CD4-positive, CD25-positive, alpha-beta regulatory T cell (primary cell): ENCODE data around the gene TMPRSS6. TPM values are rescaled to one million over a fixed set of nuclear protein-coding genes. Genes with fewer than 3 reads are reported as not detected.

Source experiments
- ATAC-seq, 2 donors: fragments of 150-1000 bp; cut with Tn5 transposase; one replicate each; pipeline ENCODE4 v1.10.0; 2021; ENCODE audit warnings: low read depth in 2 of 2, moderate number of reproducible peaks in 2 of 2, moderate library complexity in 1 of 2
- DNase-seq, 3 donors: peaks; one replicate each; pipeline versions ENCODE4 v3.0.0 to v3.0.0-alpha.2; 2012 to 2022; ENCODE audit warnings: mixed read lengths in 1 of 3
- H3K27ac ChIP-seq: one replicate; pipeline ENCODE4 v1.7.0; 2013; ENCODE audit warnings: mild to moderate bottlenecking, low read length; ENCODE audit not compliant: insufficient read depth, poor library complexity, severe bottlenecking
- H3K27me3 ChIP-seq: one replicate; pipeline ENCODE4 v1.7.0; 2013; ENCODE audit warnings: low read length; ENCODE audit not compliant: control insufficient read depth, insufficient read depth
- H3K36me3 ChIP-seq: one replicate; pipeline ENCODE4 v1.7.0; 2013; ENCODE audit warnings: mild to moderate bottlenecking, low read length, moderate library complexity; ENCODE audit not compliant: control insufficient read depth, insufficient read depth
- H3K4me1 ChIP-seq: 2 replicates; pipeline ENCODE4 v1.7.0; 2013; ENCODE audit warnings: mild to moderate bottlenecking, low read length; ENCODE audit not compliant: insufficient read depth, control insufficient read depth, poor library complexity, severe bottlenecking
- H3K4me3 ChIP-seq: one replicate; pipeline ENCODE4 v1.7.0; 2013; ENCODE audit warnings: low read depth, mild to moderate bottlenecking, low read length, moderate library complexity
- H3K9me3 ChIP-seq, 2 experiments: 1 replicate in 1 of 2; 2 replicates in 1 of 2; pipeline ENCODE4 v1.7.0; 2013; ENCODE audit warnings: low read length in 2 of 2, mild to moderate bottlenecking in 1 of 2, moderate library complexity in 1 of 2; ENCODE audit not compliant: control insufficient read depth in 2 of 2
- H3K27ac Mint-ChIP-seq, 3 donors: one replicate each; pipeline ENCODE4 v1.8.0; 2020 to 2022; ENCODE audit warnings: mild to moderate bottlenecking in 3 of 3, mixed read lengths in 3 of 3, moderate library complexity in 2 of 3
- H3K27me3 Mint-ChIP-seq: one replicate; pipeline ENCODE4 v1.8.0; 2022; ENCODE audit warnings: mild to moderate bottlenecking, mixed read lengths
- H3K36me3 Mint-ChIP-seq: one replicate; pipeline ENCODE4 v1.8.0; 2020; ENCODE audit warnings: mixed read lengths
- H3K4me1 Mint-ChIP-seq, 4 donors: one replicate each; pipeline ENCODE4 v1.8.0; 2020 to 2022; ENCODE audit warnings: mixed read lengths in 4 of 4, mild to moderate bottlenecking in 1 of 4
- H3K4me3 Mint-ChIP-seq, 4 donors: one replicate each; pipeline ENCODE4 v1.8.0; 2020 to 2022; ENCODE audit warnings: mild to moderate bottlenecking in 4 of 4, mixed read lengths in 4 of 4, moderate library complexity in 3 of 4
- H3K9me3 Mint-ChIP-seq, 7 donors: one replicate each; pipeline ENCODE4 v1.8.0; 2020 to 2022; ENCODE audit warnings: mixed read lengths in 7 of 7, mild to moderate bottlenecking in 3 of 7, moderate library complexity in 2 of 7
- polyA plus RNA-seq, 4 donors: library from polyadenylated mRNA; unstranded; fragments of 300-500 nt; fragmentation: Illumina TruSeq; gene quantifications; one replicate each; pipeline ENCODE4 v1.2.3, GENCODE V29; 2021
- total RNA-seq: library from RNA; stranded (reverse); gene quantifications from one replicate; pipeline ENCODE4 v1.2.3, GENCODE V29; 2022

The TMPRSS6 gene
- total and polyA plus RNA-seq, 5 donors from 2014 or later: 0.10 to 1.5 (median 0.17) TPM

DNA sequence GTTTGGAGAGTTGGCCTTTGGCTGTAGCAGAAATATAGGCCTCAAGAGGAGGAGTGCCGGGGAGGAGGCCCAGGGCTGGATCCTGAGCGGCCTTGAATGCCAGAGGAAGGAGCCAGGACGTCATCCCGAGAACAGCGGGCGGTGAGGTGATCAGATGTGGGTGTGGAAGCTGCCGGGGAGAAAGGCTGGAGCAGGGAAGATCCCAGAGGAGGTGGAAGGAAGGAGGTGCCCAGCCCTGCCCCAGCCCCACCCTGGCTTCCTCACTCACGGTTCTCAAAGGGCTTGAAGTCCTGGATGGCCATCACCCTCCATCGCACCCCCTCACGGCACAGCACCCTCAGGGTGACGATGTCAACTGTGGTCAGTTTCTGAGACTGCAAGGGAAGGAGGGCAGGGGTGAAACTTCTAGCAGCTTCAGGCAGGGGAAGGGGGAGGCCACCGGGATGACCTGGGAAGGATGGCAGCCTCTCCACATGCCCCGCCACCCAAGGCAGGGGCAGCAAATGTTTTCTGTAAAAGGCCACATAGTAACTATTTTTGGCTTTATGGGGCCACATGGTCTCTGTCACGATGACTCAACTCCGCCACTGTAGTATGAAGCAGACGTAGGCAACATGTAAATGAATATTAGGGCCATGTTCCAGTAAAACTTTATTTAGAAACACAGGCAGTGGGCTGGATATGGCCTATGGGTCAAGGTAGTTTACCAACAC is 29.5 kb upstream of the TMPRSS6 start:
- no peaks in the 10 kb centered on the region for H3K9me3 Mint-ChIP-seq
- peaks cover 6% of the 10 kb centered on the region for H3K27me3 Mint-ChIP-seq
- DNase-seq: no peak
- Histone ChIP-seq H3K9me3 (no peaks in the 10 kb centered on the region), H3K27me3 (no peaks in the 10 kb centered on the region), H3K27ac (peak overlapping the region; percentile 59), H3K36me3 (peaks cover 96% of the 10 kb centered on the region), H3K4me1 (peaks cover 36% of the 10 kb centered on the region), H3K4me3 (no peak overlapping the region)
- peak overlapping the region in 1 of 4 donors; percentile 77 for H3K4me3 Mint-ChIP-seq
- peaks cover 52% of the 10 kb centered on the region for H3K36me3 Mint-ChIP-seq
- no peak for ATAC-seq
- H3K4me1 Mint-ChIP-seq: peaks cover 0 to 68% (median 27%) of the 10 kb centered on the region in 4 donors
- H3K27ac Mint-ChIP-seq: peak overlapping the region; percentile 89 to 99 (median 94)

DNA sequence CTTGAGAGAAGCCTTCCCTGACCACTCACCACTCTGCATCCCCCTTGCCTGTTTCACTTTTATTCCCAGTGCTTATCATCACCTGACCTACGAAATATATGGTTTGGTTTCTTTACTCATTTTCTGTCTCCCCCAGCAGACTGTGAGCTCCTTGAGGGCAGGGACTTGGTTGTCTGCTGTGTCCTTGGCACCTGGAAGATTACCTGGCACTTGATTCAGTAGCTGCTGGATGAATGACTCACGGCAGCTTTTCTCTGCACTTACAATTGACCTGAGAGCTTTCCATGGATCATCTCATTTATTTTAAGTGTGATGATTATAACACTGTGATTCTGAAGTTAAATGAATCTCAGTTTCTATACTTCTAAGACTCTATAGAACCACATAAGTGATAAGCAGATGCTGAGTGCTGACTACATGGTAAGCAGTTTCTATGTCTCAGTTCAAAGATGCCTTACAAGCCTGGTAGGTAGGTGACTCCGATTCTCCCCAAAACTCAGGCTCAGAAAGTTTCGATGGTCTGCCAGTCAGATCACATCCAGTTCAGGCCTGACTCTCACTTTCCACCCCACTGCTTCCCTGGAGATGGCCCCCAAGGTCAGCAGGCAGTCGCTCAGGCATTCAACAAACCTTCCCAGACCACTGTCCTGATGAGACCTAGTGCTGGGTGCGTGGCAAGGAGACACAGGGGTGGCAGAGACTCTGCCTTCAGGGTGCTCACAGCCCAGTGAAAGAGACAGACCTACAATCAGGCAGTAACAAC is 28.6 kb upstream of the TMPRSS6 start:
- H3K4me1 ChIP-seq: peaks cover 28% of the 10 kb centered on the region
- no peaks in the 10 kb centered on the region for H3K27me3 Mint-ChIP-seq
- peak overlapping the region; percentile 59 for H3K27ac ChIP-seq
- H3K27me3 ChIP-seq: no peaks in the 10 kb centered on the region
- H3K4me1 Mint-ChIP-seq: peaks cover 0 to 62% (median 20%) of the 10 kb centered on the region in 4 donors
- peaks cover 46% of the 10 kb centered on the region for H3K36me3 Mint-ChIP-seq
- peak overlapping the region; percentile 89 to 99 (median 94) for H3K27ac Mint-ChIP-seq
- ATAC-seq: no peak
- peaks cover 96% of the 10 kb centered on the region for H3K36me3 ChIP-seq
- DNase-seq: no peak
- H3K9me3 ChIP-seq: no peaks in the 10 kb centered on the region
- no peaks in the 10 kb centered on the region for H3K9me3 Mint-ChIP-seq
- no peak overlapping the region for H3K4me3 ChIP-seq
- peak overlapping the region in 2 of 4 donors; percentile 53 to 77 for H3K4me3 Mint-ChIP-seq

DNA sequence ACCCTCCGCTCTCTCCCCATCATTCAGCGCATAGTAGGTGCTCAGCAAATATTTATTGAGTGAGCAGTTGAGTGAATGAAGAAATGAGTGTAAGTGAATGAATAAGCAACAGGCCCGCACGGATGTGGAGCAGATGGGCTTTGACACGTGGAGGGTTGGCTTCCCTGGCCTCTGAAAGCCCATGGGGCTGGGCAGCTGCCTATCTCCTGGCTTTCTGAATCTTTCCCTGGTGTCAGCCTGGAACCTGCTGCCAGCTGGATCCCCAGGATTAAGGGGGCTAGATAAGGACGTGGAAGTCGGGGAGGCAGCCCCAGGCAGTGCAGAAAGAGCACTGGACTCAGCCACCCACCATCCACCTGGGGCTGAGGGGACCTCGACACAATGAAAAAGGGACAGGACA is 27.6 kb upstream of the TMPRSS6 start:
- ATAC-seq (no peak), DNase-seq (no peak)
- no peaks in the 10 kb centered on the region for H3K27me3 ChIP-seq
- peaks cover 96% of the 10 kb centered on the region for H3K36me3 ChIP-seq
- H3K27ac Mint-ChIP-seq: peak overlapping the region; percentile 72 to 85 (median 84)
- no peaks in the 10 kb centered on the region for H3K9me3 Mint-ChIP-seq
- H3K4me3 Mint-ChIP-seq: no peak overlapping the region
- H3K4me1 ChIP-seq: peaks cover 18% of the 10 kb centered on the region
- no peaks in the 10 kb centered on the region for H3K9me3 ChIP-seq
- peak overlapping the region; percentile 55 for H3K27ac ChIP-seq
- H3K4me1 Mint-ChIP-seq: peaks cover 0 to 60% (median 19%) of the 10 kb centered on the region in 4 donors
- H3K4me3 ChIP-seq: no peak overlapping the region
- H3K27me3 Mint-ChIP-seq: no peaks in the 10 kb centered on the region
- H3K36me3 Mint-ChIP-seq: peaks cover 53% of the 10 kb centered on the region

DNA sequence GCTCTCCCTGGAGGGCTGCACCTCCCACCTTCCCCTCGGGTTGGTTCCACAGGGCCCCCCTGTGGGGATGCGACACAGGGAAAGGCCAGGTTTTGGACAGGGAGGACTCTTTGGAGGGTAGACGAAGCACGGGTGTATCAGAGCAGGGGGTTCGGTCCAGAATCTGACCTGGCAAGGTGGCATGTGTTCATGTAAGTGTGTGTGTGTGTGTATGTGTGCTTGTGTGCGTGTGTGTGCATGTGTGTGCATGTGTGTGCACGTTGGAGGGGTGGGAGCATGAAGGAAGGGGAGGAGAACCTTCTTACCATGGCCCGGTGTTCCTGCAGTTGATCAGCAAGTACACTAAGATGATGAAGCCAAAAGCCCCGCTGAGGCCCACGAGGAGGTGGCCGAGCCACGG is 25.5 kb upstream of the TMPRSS6 start:
- ATAC-seq (no peak), DNase-seq (no peak)
- H3K4me3 ChIP-seq: no peak overlapping the region
- Mint-ChIP-seq H3K27me3 (no peaks in the 10 kb centered on the region), H3K27ac (peak overlapping the region in 2 of 3 donors; percentile 20 to 79), H3K9me3 (no peaks in the 10 kb centered on the region), H3K4me3 (peak overlapping the region in 1 of 4 donors; percentile 15), H3K4me1 (peaks cover 0 to 55% (median 18%) of the 10 kb centered on the region in 4 donors), H3K36me3 (peaks cover 52% of the 10 kb centered on the region)
- H3K9me3 ChIP-seq: no peaks in the 10 kb centered on the region
- H3K27me3 ChIP-seq: no peaks in the 10 kb centered on the region
- peaks cover 8% of the 10 kb centered on the region for H3K4me1 ChIP-seq
- peaks cover 96% of the 10 kb centered on the region for H3K36me3 ChIP-seq
- H3K27ac ChIP-seq: peak overlapping the region; percentile 33

DNA sequence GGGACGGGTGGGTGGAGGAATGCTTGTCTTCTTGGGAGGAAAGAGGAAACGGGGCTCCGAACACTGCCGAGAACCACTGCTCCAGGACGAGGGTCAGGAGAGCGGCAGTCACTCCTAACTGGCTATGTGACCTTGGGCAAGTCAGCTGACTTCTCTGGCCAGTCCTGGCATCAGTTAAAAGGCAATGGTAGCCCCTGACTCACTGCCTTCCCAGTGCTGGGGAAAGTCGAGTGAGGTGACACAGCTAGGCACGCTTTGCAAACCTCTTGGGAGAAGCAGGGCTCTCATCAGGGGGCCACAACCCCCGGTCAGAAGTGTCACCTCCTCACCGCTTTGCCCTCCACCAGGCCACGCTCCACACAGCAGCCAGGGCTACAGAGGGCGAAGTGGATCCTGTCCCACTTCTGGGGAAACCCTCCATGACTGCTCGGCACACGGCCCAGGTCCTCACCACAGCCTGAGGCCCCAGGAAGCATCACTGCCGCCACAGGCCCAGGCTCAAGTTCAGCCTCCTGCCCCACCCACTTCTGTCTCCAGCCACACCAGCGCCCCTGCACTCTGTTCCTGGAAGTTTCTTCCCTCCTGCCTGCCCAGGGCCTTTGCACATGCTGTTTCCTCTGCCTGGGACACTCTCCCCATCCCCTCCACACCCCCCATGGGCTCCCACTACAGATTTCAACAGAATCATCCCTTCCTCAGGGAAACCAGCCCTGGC is 23.9 kb upstream of the TMPRSS6 start:
- peaks cover 94% of the 10 kb centered on the region for H3K36me3 ChIP-seq
- no peak overlapping the region for H3K4me3 ChIP-seq
- DNase-seq: no peak
- Mint-ChIP-seq H3K4me1 (peaks cover 0 to 45% (median 16%) of the 10 kb centered on the region in 4 donors), H3K36me3 (peaks cover 43% of the 10 kb centered on the region), H3K27ac (peak overlapping the region; percentile 63 to 89 (median 75)), H3K27me3 (no peaks in the 10 kb centered on the region), H3K4me3 (peak overlapping the region in 1 of 4 donors; percentile 43), H3K9me3 (no peaks in the 10 kb centered on the region)
- no peak for ATAC-seq
- no peaks in the 10 kb centered on the region for H3K9me3 ChIP-seq
- H3K27me3 ChIP-seq: no peaks in the 10 kb centered on the region
- H3K4me1 ChIP-seq: no peaks in the 10 kb centered on the region
- peak overlapping the region; percentile 35 for H3K27ac ChIP-seq

DNA sequence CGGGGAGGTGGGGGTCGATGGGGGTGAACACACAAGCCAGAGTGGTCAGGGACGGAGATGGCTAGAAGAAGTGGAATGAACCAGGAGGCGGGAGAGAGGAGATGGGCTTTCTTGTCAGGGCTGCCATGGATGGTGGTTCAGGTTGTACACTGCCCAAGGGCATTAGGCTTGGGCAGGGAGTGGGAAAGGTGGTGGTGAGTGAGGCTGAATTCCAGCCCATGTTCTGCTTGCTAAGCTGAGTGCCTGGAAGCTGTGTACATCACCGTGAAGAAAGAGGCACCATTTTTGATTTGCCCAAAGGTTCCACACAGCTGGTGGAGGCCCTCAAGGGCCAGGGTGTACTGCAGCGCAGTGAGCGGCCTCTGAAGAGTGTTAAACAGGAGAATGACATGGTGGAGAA is 23.3 kb upstream of the TMPRSS6 start:
- H3K36me3 ChIP-seq: peaks cover 94% of the 10 kb centered on the region
- H3K4me1 ChIP-seq: peaks cover 4% of the 10 kb centered on the region
- H3K27ac ChIP-seq: peak overlapping the region; percentile 35
- H3K27me3 ChIP-seq: no peaks in the 10 kb centered on the region
- H3K9me3 Mint-ChIP-seq: no peaks in the 10 kb centered on the region
- H3K36me3 Mint-ChIP-seq: peaks cover 37% of the 10 kb centered on the region
- peak overlapping the region in 2 of 3 donors; percentile 67 to 89 for H3K27ac Mint-ChIP-seq
- DNase-seq (no peak), ATAC-seq (no peak)
- H3K4me3 Mint-ChIP-seq: peak overlapping the region in 1 of 4 donors; percentile 12
- no peaks in the 10 kb centered on the region for H3K27me3 Mint-ChIP-seq
- H3K4me3 ChIP-seq: no peak overlapping the region
- H3K4me1 Mint-ChIP-seq: peaks cover 0 to 38% (median 10%) of the 10 kb centered on the region in 4 donors
- H3K9me3 ChIP-seq: no peaks in the 10 kb centered on the region

DNA sequence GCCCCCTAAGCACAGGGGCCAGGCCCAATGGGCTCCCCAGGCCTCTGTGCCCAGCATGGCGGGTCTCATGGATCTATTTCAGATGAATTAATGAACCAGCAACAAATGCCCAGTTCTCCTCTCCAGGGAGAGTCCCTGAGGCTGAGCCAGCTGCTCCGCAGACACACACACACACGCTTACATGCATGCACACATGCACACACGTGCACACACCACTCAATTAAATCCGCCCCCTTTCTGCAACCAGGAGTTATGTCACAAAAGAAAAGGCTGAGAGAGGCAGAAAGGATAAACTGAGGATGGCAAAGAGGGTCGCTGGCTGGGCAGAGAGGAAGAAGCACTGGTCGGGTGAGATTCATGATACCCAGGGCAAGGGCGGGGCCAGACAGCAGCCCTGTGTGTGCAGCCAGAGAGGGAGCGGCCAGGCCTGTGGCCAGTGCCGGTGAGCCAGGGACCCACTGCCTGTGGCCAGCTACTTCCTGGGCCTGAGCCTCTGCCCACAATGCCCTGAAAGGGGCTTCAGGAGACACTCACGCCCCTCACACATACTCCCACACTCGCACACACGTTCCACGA is 20.4 kb upstream of the TMPRSS6 start:
- H3K36me3 ChIP-seq: peaks cover 87% of the 10 kb centered on the region
- no peaks in the 10 kb centered on the region for H3K27me3 Mint-ChIP-seq
- H3K27ac Mint-ChIP-seq: peak overlapping the region; percentile 54 to 93 (median 84)
- no peaks in the 10 kb centered on the region for H3K27me3 ChIP-seq
- peak overlapping the region; percentile 43 for H3K27ac ChIP-seq
- ATAC-seq (no peak), DNase-seq (no peak)
- H3K36me3 Mint-ChIP-seq: peaks cover 39% of the 10 kb centered on the region
- H3K4me3 ChIP-seq: no peak overlapping the region
- H3K9me3 Mint-ChIP-seq: no peaks in the 10 kb centered on the region
- H3K4me3 Mint-ChIP-seq: no peak overlapping the region
- peaks cover 15% of the 10 kb centered on the region for H3K4me1 ChIP-seq
- peaks cover 0 to 48% (median 10%) of the 10 kb centered on the region in 4 donors for H3K4me1 Mint-ChIP-seq
- no peaks in the 10 kb centered on the region for H3K9me3 ChIP-seq
